Lower leg skin (tissue), 3 donors: Measurements from ENCODE around the gene CPPED1.

Source experiments
- POLR2A ChIP-seq, 2 donors: fragments of 450-650 bp; IDR thresholded peaks; one replicate each; pipeline ENCODE4 v1.6.1; 2016 to 2017; ENCODE audit warnings: antibody characterized with exemption in 2 of 2, mild to moderate bottlenecking in 1 of 2, moderate library complexity in 1 of 2
- TF ChIP-seq, protein P1 (sequence below), 3 donors: fragments of 450-650 bp; IDR thresholded peaks; one replicate each; pipeline ENCODE4 v1.5.1; 2016; ENCODE audit warnings: antibody characterized with exemption in 3 of 3, mild to moderate bottlenecking in 3 of 3, moderate library complexity in 2 of 3

DNA sequence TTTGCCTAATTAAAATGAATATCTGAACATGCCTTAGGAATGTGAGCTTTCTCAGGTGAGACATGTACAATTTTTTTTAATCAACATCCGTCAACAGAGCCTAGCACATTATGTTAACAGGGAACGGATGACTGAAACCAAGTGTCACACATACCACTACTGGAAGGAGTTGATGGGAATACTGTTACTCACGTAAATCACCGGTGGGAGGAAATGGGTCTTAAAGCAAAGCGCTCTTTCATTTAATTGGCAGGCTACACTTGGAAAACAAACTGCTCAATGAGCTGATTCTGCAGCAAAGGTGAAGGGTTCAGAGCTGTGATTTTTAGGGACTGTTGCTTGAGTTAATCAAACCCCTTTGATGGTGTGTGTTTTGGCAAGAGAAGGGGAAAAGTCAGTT, 4.8 kb downstream of the CPPED1 start:
- TF ChIP-seq, protein P1, sequence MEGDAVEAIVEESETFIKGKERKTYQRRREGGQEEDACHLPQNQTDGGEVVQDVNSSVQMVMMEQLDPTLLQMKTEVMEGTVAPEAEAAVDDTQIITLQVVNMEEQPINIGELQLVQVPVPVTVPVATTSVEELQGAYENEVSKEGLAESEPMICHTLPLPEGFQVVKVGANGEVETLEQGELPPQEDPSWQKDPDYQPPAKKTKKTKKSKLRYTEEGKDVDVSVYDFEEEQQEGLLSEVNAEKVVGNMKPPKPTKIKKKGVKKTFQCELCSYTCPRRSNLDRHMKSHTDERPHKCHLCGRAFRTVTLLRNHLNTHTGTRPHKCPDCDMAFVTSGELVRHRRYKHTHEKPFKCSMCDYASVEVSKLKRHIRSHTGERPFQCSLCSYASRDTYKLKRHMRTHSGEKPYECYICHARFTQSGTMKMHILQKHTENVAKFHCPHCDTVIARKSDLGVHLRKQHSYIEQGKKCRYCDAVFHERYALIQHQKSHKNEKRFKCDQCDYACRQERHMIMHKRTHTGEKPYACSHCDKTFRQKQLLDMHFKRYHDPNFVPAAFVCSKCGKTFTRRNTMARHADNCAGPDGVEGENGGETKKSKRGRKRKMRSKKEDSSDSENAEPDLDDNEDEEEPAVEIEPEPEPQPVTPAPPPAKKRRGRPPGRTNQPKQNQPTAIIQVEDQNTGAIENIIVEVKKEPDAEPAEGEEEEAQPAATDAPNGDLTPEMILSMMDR (IDR thresholded peaks at IDR 0.05): no peak
- no peak for TF ChIP-seq POLR2A (IDR thresholded peaks at IDR 0.05)
